Esophagus squamous epithelium (tissue), 4 donors: ENCODE measurements around the gene PDGFD.

Experiments used
- CTCF ChIP-seq, 6 experiments: fragments of 450-650 bp in 4 of 6; fragments of 200-600 bp in 2 of 6; sonication (generic) in 2 of 6; IDR thresholded peaks; one replicate each; pipeline ENCODE4 v1.5.1; 2016 to 2019; ENCODE audit warnings: antibody characterized with exemption in 6 of 6, mild to moderate bottlenecking in 4 of 6, moderate library complexity in 4 of 6
- POLR2A ChIP-seq, 4 donors: fragments of 450-650 bp; IDR thresholded peaks; one replicate each; pipeline ENCODE4 v1.6.1; 2017; ENCODE audit warnings: antibody characterized with exemption in 4 of 4, mild to moderate bottlenecking in 4 of 4, moderate library complexity in 3 of 4

GRCh38 chr11:103904324-103904667 lies 259.7 kb downstream of the PDGFD start:
- TF ChIP-seq POLR2A (IDR thresholded peaks at IDR 0.05) (no peak), CTCF (IDR thresholded peaks at IDR 0.05) (no peak)
